IMR-90 (cell line): ENCODE measurements around the gene RNF31. TPM values are rescaled to one million over a fixed set of nuclear protein-coding genes. Genes with fewer than 3 reads are reported as not detected.

ENCODE experiments used
- ATAC-seq: fragments of 200-7000 bp; cut with Tn5 transposase; 2 replicates; pipeline ENCODE4 v1.9.1; 2020; ENCODE audit warnings: low read depth, mild to moderate bottlenecking, moderate library complexity
- BruUV-seq: library from RNA; stranded (reverse); fragments of 400-500 nt; replicated peaks from 2 replicates; lab custom pipeline; 2021; lab: Mats Ljungman, UMichigan
- CTCF ChIA-PET: fragments of 300-600 bp; formaldehyde crosslinking; extraction: SDS; loops from one replicate; lab custom pipeline; 2021; ENCODE audit warnings: antibody characterized with exemption; lab: Yijun Ruan, JAX
- POLR2A ChIA-PET: fragments of 300-600 bp; sonication (Branson Sonifier 250); formaldehyde crosslinking; loops from one replicate; lab custom pipeline; 2022; ENCODE audit warnings: antibody characterized with exemption; ENCODE audit not compliant: unreplicated experiment; lab: Charles Lee
- DNase-seq: peaks from one replicate; pipeline ENCODE4 v3.0.0; 2013
- H2AFZ ChIP-seq: replicated peaks from 2 replicates; pipeline ENCODE3; 2013; ENCODE audit warnings: low read length, mild to moderate bottlenecking; ENCODE audit not compliant: poor library complexity
- H2AK5ac ChIP-seq: 2 replicates; pipeline ENCODE4 v1.6.1; 2013; ENCODE audit warnings: low read depth, low read length, inconsistent platforms
- H2AK9ac ChIP-seq: replicated peaks from 2 replicates; pipeline ENCODE3; 2013; ENCODE audit warnings: mild to moderate bottlenecking, low read depth, low read length, moderate library complexity; ENCODE audit not compliant: poor library complexity
- H2BK120ac ChIP-seq: 2 replicates; pipeline ENCODE4 v1.6.1; 2013; ENCODE audit warnings: low read depth, low read length, inconsistent platforms
- H2BK15ac ChIP-seq: 3 replicates; pipeline ENCODE4 v1.6.1; 2013; ENCODE audit warnings: low read depth, low read length, inconsistent platforms
- H2BK20ac ChIP-seq: 2 replicates; pipeline ENCODE4 v1.6.1; 2013; ENCODE audit warnings: low read depth, mild to moderate bottlenecking, inconsistent platforms, low read length, moderate library complexity
- H2BK5ac ChIP-seq: 2 replicates; pipeline ENCODE4 v1.6.1; 2013; ENCODE audit warnings: mild to moderate bottlenecking, low read depth, low read length, inconsistent platforms; ENCODE audit not compliant: poor library complexity, severe bottlenecking
- H3K14ac ChIP-seq: replicated peaks from 2 replicates; pipeline ENCODE4 v1.6.1; 2013; ENCODE audit warnings: low read depth, low read length, inconsistent platforms
- H3K18ac ChIP-seq: 2 replicates; pipeline ENCODE4 v1.6.1; 2013; ENCODE audit warnings: low read depth, low read length, control low read depth
- H3K23ac ChIP-seq: 2 replicates; pipeline ENCODE4 v1.6.1; 2013; ENCODE audit warnings: low read depth, low read length, inconsistent platforms
- H3K27ac ChIP-seq: 2 replicates; pipeline ENCODE4 v1.5.1; 2013; ENCODE audit warnings: mild to moderate bottlenecking, control low read depth, low read length; ENCODE audit not compliant: insufficient read depth
- H3K27me3 ChIP-seq: 2 replicates; pipeline ENCODE4 v1.6.1; 2013; ENCODE audit warnings: low read length; ENCODE audit not compliant: control insufficient read depth, insufficient read depth
- H3K36me3 ChIP-seq: 2 replicates; pipeline ENCODE4 v1.6.1; 2013; ENCODE audit warnings: low read length, mixed read lengths; ENCODE audit not compliant: control insufficient read depth, insufficient read depth
- H3K4ac ChIP-seq: 2 replicates; pipeline ENCODE4 v1.6.1; 2013; ENCODE audit warnings: low read depth, low read length, inconsistent platforms
- H3K4me1 ChIP-seq: 2 replicates; pipeline ENCODE4 v1.6.1; 2013; ENCODE audit warnings: low read length, mixed read lengths; ENCODE audit not compliant: control insufficient read depth, insufficient read depth
- H3K4me2 ChIP-seq: 2 replicates; pipeline ENCODE4 v1.6.1; 2013; ENCODE audit warnings: low read depth, mild to moderate bottlenecking, control low read depth, low read length, moderate library complexity
- H3K4me3 ChIP-seq: 2 replicates; pipeline ENCODE4 v1.5.1; 2013; ENCODE audit warnings: low read depth, mild to moderate bottlenecking, control low read depth, low read length, moderate library complexity; ENCODE audit not compliant: insufficient read depth
- H3K56ac ChIP-seq: 2 replicates; pipeline ENCODE4 v1.6.1; 2013; ENCODE audit warnings: low read length, inconsistent platforms; ENCODE audit not compliant: insufficient read depth; ENCODE audit errors: extremely low read depth
- H3K79me1 ChIP-seq, 2 experiments: 2 replicates each; pipeline ENCODE4 v1.6.1; 2013; ENCODE audit warnings: low read length in 2 of 2, inconsistent platforms in 1 of 2, low read depth in 1 of 2
- H3K9ac ChIP-seq: 2 replicates; pipeline ENCODE4 v1.6.1; 2013; ENCODE audit warnings: low read depth, low read length, control low read depth
- H3K9me1 ChIP-seq: 2 replicates; pipeline ENCODE4 v1.6.1; 2013; ENCODE audit warnings: low read length, inconsistent platforms; ENCODE audit not compliant: insufficient read depth
- H3K9me3 ChIP-seq: 2 replicates; pipeline ENCODE4 v1.6.1; 2013; ENCODE audit warnings: low read length; ENCODE audit not compliant: control insufficient read depth, insufficient read depth
- H4K20me1 ChIP-seq: 2 replicates; pipeline ENCODE4 v1.6.1; 2013; ENCODE audit warnings: low read length, inconsistent platforms; ENCODE audit not compliant: insufficient read depth
- H4K5ac ChIP-seq: 2 replicates; pipeline ENCODE4 v1.6.1; 2013; ENCODE audit warnings: mild to moderate bottlenecking, low read depth, low read length, control low read depth
- H4K8ac ChIP-seq, 2 experiments: 2 replicates each; pipeline ENCODE4 v1.6.1; 2013; ENCODE audit warnings: low read depth in 2 of 2, low read length in 2 of 2, control low read depth in 1 of 2, inconsistent platforms in 1 of 2
- H4K91ac ChIP-seq: 2 replicates; pipeline ENCODE4 v1.6.1; 2013; ENCODE audit warnings: low read depth, low read length, inconsistent platforms; ENCODE audit not compliant: insufficient read depth
- CHD1 ChIP-seq: IDR thresholded peaks from 2 replicates; pipeline ENCODE4 v1.6.1; 2012; ENCODE audit warnings: low read depth, low read length, improper control_type of control experiment
- CTCF ChIP-seq: conservative IDR thresholded peaks from 2 replicates; pipeline ENCODE4 v1.5.1; 2012; ENCODE audit warnings: mild to moderate bottlenecking, low read depth, low read length, improper control_type of control experiment
- FOS ChIP-seq: fragments of 150-350 bp; IDR thresholded peaks from 2 replicates; pipeline ENCODE4 v1.6.1; 2016; ENCODE audit warnings: low read depth, low read length
- MAFK ChIP-seq: IDR thresholded peaks from 2 replicates; pipeline ENCODE4 v1.6.1; 2012; ENCODE audit warnings: low read depth, low read length, improper control_type of control experiment
- MAZ ChIP-seq: IDR thresholded peaks from 2 replicates; pipeline ENCODE4 v1.6.1; 2012; ENCODE audit warnings: low read depth, mild to moderate bottlenecking, low read length, improper control_type of control experiment, moderate library complexity, borderline replicate concordance
- NFE2L2 ChIP-seq: fragments of 150-350 bp; IDR thresholded peaks from 2 replicates; pipeline ENCODE4 v1.6.1; 2016; ENCODE audit warnings: low read depth, mild to moderate bottlenecking, low read length
- POLR2A ChIP-seq: IDR thresholded peaks from 2 replicates; pipeline ENCODE4 v1.6.1; 2012; ENCODE audit warnings: mild to moderate bottlenecking, low read depth, low read length
- RAD21 ChIP-seq: IDR thresholded peaks from 2 replicates; pipeline ENCODE4 v1.6.1; 2012; ENCODE audit warnings: low read length, improper control_type of control experiment
- RCOR1 ChIP-seq: IDR thresholded peaks from 2 replicates; pipeline ENCODE4 v1.6.1; 2012; ENCODE audit warnings: mild to moderate bottlenecking, low read length, improper control_type of control experiment; ENCODE audit not compliant: insufficient replicate concordance
- RFX5 ChIP-seq: IDR thresholded peaks from 2 replicates; pipeline ENCODE4 v1.8.0; 2012; ENCODE audit warnings: low read depth, mild to moderate bottlenecking, low read length, moderate library complexity
- WGBS, 2 experiments: methylation state at CpG; one replicate each; pipeline versions ENCODE4 v1.1.5 to v1.1.7; 2013; ENCODE audit warnings: missing lambda C conversion rate in 2 of 2; ENCODE audit not compliant: insufficient read length in 1 of 2; ENCODE audit errors: extremely low coverage in 2 of 2; 5-methylcytosine and 5-hydroxymethylcytosine counted together
- dilution Hi-C: fragments of 300-500 bp; cut with HindIII; formaldehyde crosslinking; loops from one replicate; pipeline ENCODE4 v1.14.3; 2018; ENCODE audit warnings: low sequenced_read_pairs; ENCODE audit not compliant: unreplicated experiment
- in situ Hi-C: fragments of 300-500 bp; cut with MboI; formaldehyde crosslinking; loops from 3 replicates; pipeline ENCODE4 v1.14.3; 2019; ENCODE audit warnings: low sequenced_read_pairs, inconsistent platforms, mixed read lengths
- intact Hi-C: fragments of 100-400 bp; cut with micrococcal nuclease; formaldehyde crosslinking; loops from 2 replicates; pipeline ENCODE4 v1.10.0; 2022
- polyA plus RNA-seq, 3 experiments: library from polyadenylated mRNA; depleted of rRNA; stranded (reverse); fragments of >200 nt; gene quantifications; 2 replicates each; pipeline ENCODE4 v1.2.3, GENCODE V29; 2012; ENCODE audit warnings: low replicate concordance in 1 of 3
- total RNA-seq: library from RNA; depleted of rRNA; stranded (reverse); fragments of >200 nt; gene quantifications from 2 replicates; pipeline ENCODE4 v1.2.3, GENCODE V29; 2012
- TF ChIP-seq, protein P1 (sequence below): fragments of 150-350 bp; IDR thresholded peaks from 2 replicates; pipeline ENCODE4 v1.6.1; 2016; ENCODE audit warnings: low read depth, mild to moderate bottlenecking, low read length, moderate library complexity, borderline replicate concordance

RNF31 gene
- total and polyA plus RNA-seq, 2 of the 4 experiments (the other 2 are of a cell fraction): 31.6 to 37.5 TPM

GRCh38 chr14:24137529-24138395, 9.5 kb upstream of the RNF31 start (continued):
- no peak for TF ChIP-seq MAZ
- TF ChIP-seq POLR2A: no peak

DNA sequence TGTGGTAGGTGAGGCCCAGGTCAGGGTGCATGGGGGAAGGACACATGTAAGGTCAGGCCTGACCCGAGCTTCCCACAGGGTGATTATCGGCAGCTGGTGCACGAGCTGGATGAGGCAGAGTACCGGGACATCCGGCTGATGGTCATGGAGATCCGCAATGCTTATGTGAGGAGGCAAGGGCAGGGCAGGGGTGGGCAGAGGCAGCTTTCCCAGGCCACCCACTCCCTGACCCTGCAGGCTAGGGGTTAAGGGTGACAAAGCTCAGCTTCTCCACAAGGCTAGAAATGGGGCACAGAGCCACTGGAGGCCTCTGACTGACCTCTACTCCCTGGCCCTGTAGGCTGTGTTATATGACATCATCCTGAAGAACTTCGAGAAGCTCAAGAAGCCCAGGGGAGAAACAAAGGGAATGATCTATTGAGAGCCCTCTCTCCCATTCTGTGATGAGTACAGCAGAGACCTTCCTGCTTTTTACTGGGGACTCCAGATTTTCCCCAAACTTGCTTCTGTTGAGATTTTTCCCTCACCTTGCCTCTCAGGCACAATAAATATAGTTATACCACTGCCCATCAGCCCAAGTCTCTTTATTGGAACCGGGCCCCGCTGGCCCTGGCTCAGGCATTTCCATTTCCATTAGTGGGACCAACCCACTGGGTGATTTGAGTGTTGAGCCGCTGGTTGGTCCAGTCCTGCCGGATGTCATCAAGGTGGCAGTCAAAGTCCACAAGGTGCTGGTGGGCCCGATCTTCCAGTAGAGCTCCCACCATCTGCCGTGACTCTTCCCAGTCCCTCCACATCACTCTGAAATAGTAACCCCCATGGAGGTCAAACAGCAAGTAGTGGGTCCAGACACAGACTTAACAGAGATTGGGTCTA, 8.7 kb upstream of the RNF31 start:
- no TSS peak for BruUV-seq
- TF ChIP-seq RCOR1 (no peak), FOS (no peak), MAZ (no peak), RFX5 (no peak), POLR2A (no peak), CHD1 (no peak), CTCF (no peak), NFE2L2 (no peak), MAFK (no peak), RAD21 (no peak)
- TF ChIP-seq, protein P1, sequence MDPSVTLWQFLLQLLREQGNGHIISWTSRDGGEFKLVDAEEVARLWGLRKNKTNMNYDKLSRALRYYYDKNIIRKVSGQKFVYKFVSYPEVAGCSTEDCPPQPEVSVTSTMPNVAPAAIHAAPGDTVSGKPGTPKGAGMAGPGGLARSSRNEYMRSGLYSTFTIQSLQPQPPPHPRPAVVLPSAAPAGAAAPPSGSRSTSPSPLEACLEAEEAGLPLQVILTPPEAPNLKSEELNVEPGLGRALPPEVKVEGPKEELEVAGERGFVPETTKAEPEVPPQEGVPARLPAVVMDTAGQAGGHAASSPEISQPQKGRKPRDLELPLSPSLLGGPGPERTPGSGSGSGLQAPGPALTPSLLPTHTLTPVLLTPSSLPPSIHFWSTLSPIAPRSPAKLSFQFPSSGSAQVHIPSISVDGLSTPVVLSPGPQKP: no peak

More for the DNA sequence above, 8.7 kb upstream of the RNF31 start:
- Histone ChIP-seq H3K27ac (no peak overlapping the region), H3K23ac (peak overlapping the region; percentile 43; the same call in 1 of the 2 replicates), H4K8ac (no peak overlapping the region), H3K79me1 (peaks cover 17 to 57% of the 10 kb centered on the region in 2 experiments), H3K18ac (no peak overlapping the region), H3K4me2 (no peak overlapping the region), H3K4ac (no peak overlapping the region), H4K91ac (no peak overlapping the region), H3K9me3 (no peaks in the 10 kb centered on the region), H2BK20ac (no peak overlapping the region), H3K9me1 (peaks cover 19% of the 10 kb centered on the region), H3K27me3 (no peaks in the 10 kb centered on the region), H3K36me3 (peaks cover 23% of the 10 kb centered on the region), H3K9ac (no peak overlapping the region), H3K4me3 (no peak overlapping the region), H4K5ac (no peak overlapping the region), H2BK15ac (no peak overlapping the region), H3K56ac (no peak overlapping the region), H4K20me1 (peaks cover 17% of the 10 kb centered on the region), H2BK120ac (no peak overlapping the region), H3K14ac (no peak overlapping the region), H2AK5ac (no peak overlapping the region), H3K4me1 (peaks cover 12% of the 10 kb centered on the region), H2BK5ac (no peak overlapping the region), H2AFZ (no peak overlapping the region), H2AK9ac (peak overlapping the region; percentile 57)
- in situ Hi-C loops: loop anchor here (10.0 to 25.0 kb wide), 3 partner anchors 296 to 1051 kb away; partner anchors contain the start of genes ACIN1, BCL2L2, C14orf119 and PABPN1
- 93% methylated on average over 3 of the region's 13 CpGs; no CpG with 5 or more reads in 1 of the 2 experiments for WGBS, 2 experiments
- POLR2A ChIA-PET: no interaction called here
- dilution Hi-C loops: no loop called here
- no peak for ATAC-seq
- CTCF ChIA-PET: no interaction called here
- intact Hi-C loops: no loop called here
- no peak for DNase-seq
